KMS-11 (cell line): ENCODE measurements around the gene NR4A3.

Experiments used
- H2AFZ ChIP-seq: fragments of 200-600 bp; sonication (generic); 2 replicates; pipeline ENCODE4 v1.6.1; 2016; ENCODE audit warnings: antibody characterized with exemption, mixed run types, low read depth
- H3K27ac ChIP-seq: fragments of 200-600 bp; sonication (generic); 2 replicates; pipeline ENCODE4 v1.6.1; 2016; ENCODE audit warnings: mild to moderate bottlenecking, mixed run types
- H3K27me3 ChIP-seq: fragments of 200-600 bp; sonication (generic); 2 replicates; pipeline ENCODE4 v1.6.1; 2017; ENCODE audit warnings: mild to moderate bottlenecking, low read depth, mixed run types, moderate library complexity; ENCODE audit not compliant: insufficient read depth
- H3K36me3 ChIP-seq: fragments of 200-600 bp; sonication (generic); 2 replicates; pipeline ENCODE4 v1.6.1; 2017; ENCODE audit warnings: mild to moderate bottlenecking, mixed run types; ENCODE audit not compliant: insufficient read depth
- H3K4me1 ChIP-seq: fragments of 200-600 bp; sonication (generic); 2 replicates; pipeline ENCODE4 v1.6.1; 2016; ENCODE audit warnings: mild to moderate bottlenecking, low read depth, mixed run types; ENCODE audit not compliant: poor library complexity, severe bottlenecking
- H3K4me2 ChIP-seq: fragments of 200-600 bp; sonication (generic); 2 replicates; pipeline ENCODE4 v1.7.0; 2016; ENCODE audit warnings: mild to moderate bottlenecking, mixed run types
- H3K4me3 ChIP-seq: fragments of 200-600 bp; sonication (generic); IDR thresholded peaks from 2 replicates; pipeline ENCODE4 v1.6.1; 2017; ENCODE audit warnings: low read depth, low read length, mixed read lengths; ENCODE audit not compliant: insufficient read depth
- H3K79me2 ChIP-seq: fragments of 200-600 bp; sonication (generic); 2 replicates; pipeline ENCODE4 v1.6.1; 2016; ENCODE audit warnings: low read depth, mixed run types; ENCODE audit not compliant: insufficient read depth
- H3K9ac ChIP-seq: fragments of 200-600 bp; sonication (generic); 2 replicates; pipeline ENCODE4 v1.6.1; 2016; ENCODE audit warnings: mild to moderate bottlenecking, mixed run types
- H4K20me1 ChIP-seq: fragments of 200-600 bp; sonication (generic); 2 replicates; pipeline ENCODE4 v1.6.1; 2016; ENCODE audit warnings: mild to moderate bottlenecking, mixed run types; ENCODE audit not compliant: insufficient read depth
- CTCF ChIP-seq: fragments of 200-600 bp; sonication (generic); conservative IDR thresholded peaks from 2 replicates; pipeline ENCODE4 v1.6.1; 2017; ENCODE audit warnings: low read depth, mild to moderate bottlenecking, antibody characterized with exemption, low read length, moderate library complexity, mixed read lengths

The NR4A3 gene

GRCh38 chr9:99820685-99821395, 845 bp upstream of the NR4A3 start:
- H3K4me3 ChIP-seq = peak overlapping the region; percentile 40
- H3K4me1 ChIP-seq = peaks cover 17% of the 10 kb centered on the region
- H3K79me2 ChIP-seq = no peaks in the 10 kb centered on the region
- peak overlapping the region; percentile 9; the same call in 1 of the 2 replicates for H3K27ac ChIP-seq
- peaks cover 24% of the 10 kb centered on the region for H3K27me3 ChIP-seq
- peak overlapping the region; percentile 95 for H2AFZ ChIP-seq
- H3K36me3 ChIP-seq = no peaks in the 10 kb centered on the region
- no peak for TF ChIP-seq CTCF
- H3K9ac ChIP-seq = peak overlapping the region; percentile 43
- peak overlapping the region; percentile 97 for H3K4me2 ChIP-seq
- no peaks in the 10 kb centered on the region for H4K20me1 ChIP-seq

- Histone ChIP-seq H3K27me3 (peaks cover 24% of the 10 kb centered on the region), H3K79me2 (no peaks in the 10 kb centered on the region), H3K4me2 (peak overlapping the region; percentile 97), H3K4me3 (no peak overlapping the region), H3K36me3 (no peaks in the 10 kb centered on the region), H2AFZ (peak overlapping the region; percentile 95), H4K20me1 (no peaks in the 10 kb centered on the region), H3K4me1 (peaks cover 17% of the 10 kb centered on the region), H3K9ac (peak overlapping the region; percentile 43), H3K27ac (no peak overlapping the region)
- no peak for TF ChIP-seq CTCF
These were observed 572 bp downstream of the NR4A3 start for GRCh38 chr9:99822109-99822805.

GRCh38 chr9:99822806-99823591, 1.3 kb downstream of the NR4A3 start:
- Histone ChIP-seq H3K27me3 (peaks cover 24% of the 10 kb centered on the region), H4K20me1 (no peaks in the 10 kb centered on the region), H2AFZ (peak overlapping the region; percentile 95; the same call in 1 of the 2 replicates), H3K27ac (no peak overlapping the region), H3K4me1 (peaks cover 13% of the 10 kb centered on the region), H3K4me2 (peak overlapping the region; percentile 97), H3K4me3 (no peak overlapping the region), H3K36me3 (no peaks in the 10 kb centered on the region), H3K9ac (no peak overlapping the region), H3K79me2 (no peaks in the 10 kb centered on the region)
- no peak for TF ChIP-seq CTCF

GRCh38 chr9:99823681-99824377, 2.1 kb downstream of the NR4A3 start:
- peak overlapping the region; percentile 97 for H3K4me2 ChIP-seq
- peaks cover 24% of the 10 kb centered on the region for H3K27me3 ChIP-seq
- H2AFZ ChIP-seq = peak overlapping the region; percentile 95
- no peaks in the 10 kb centered on the region for H4K20me1 ChIP-seq
- TF ChIP-seq CTCF = no peak
- peaks cover 6% of the 10 kb centered on the region for H3K4me1 ChIP-seq
- no peaks in the 10 kb centered on the region for H3K36me3 ChIP-seq
- no peak overlapping the region for H3K9ac ChIP-seq
- no peak overlapping the region for H3K27ac ChIP-seq
- H3K4me3 ChIP-seq = no peak overlapping the region
- no peaks in the 10 kb centered on the region for H3K79me2 ChIP-seq
